ENCODE results near the gene SOX15.

GRCh38 chr17:7558544-7559319 is 31.2 kb downstream of the SOX15 start, which contains the start of gene TNFSF13:
- no peak for TF ChIP-seq PBX3 (CRISPR knock-in tag; IDR thresholded peaks at IDR 0.05)
- TF ChIP-seq CTCF (tag by site-specific recombination; IDR thresholded peaks at IDR 0.05): no peak
- TF ChIP-seq KLF10 (tag by site-specific recombination; IDR thresholded peaks at IDR 0.05): no peak
- no peak for TF ChIP-seq TCF7L2 (IDR thresholded peaks at IDR 0.05; ENCODE audit: borderline replicate concordance, low read depth, low read length)
- TF ChIP-seq ZNF335 (tag by site-specific recombination; conservative IDR thresholded peaks at IDR 0.05): no peak
- TF ChIP-seq ZNF530 (tag by site-specific recombination; IDR thresholded peaks at IDR 0.05; ENCODE audit: low read depth): no peak
- TF ChIP-seq ZNF549 (tag by site-specific recombination; IDR thresholded peaks at IDR 0.05): no peak
- TF ChIP-seq ZBTB1 (tag by site-specific recombination; IDR thresholded peaks at IDR 0.05): no peak
- no peak for TF ChIP-seq ZNF426 (tag by site-specific recombination; IDR thresholded peaks at IDR 0.05)
- no peak for TF ChIP-seq ZNF639 (tag by site-specific recombination; IDR thresholded peaks at IDR 0.05)
- TF ChIP-seq ZNF24 (tag by site-specific recombination; IDR thresholded peaks at IDR 0.05): no peak
